GM13977 (cell line): Measurements from ENCODE around the gene NR3C1.

Experiments
- DNase-seq: peaks from one replicate; pipeline ENCODE4 v3.0.0; 2012; ENCODE audit warnings: low spot score
- CTCF ChIP-seq: IDR thresholded peaks from 2 replicates; pipeline ENCODE4 v1.5.1; 2012; ENCODE audit warnings: mild to moderate bottlenecking, control low read depth; ENCODE audit not compliant: insufficient read depth; ENCODE audit errors: extremely low read depth, missing control alignments
- in situ Hi-C: fragments of 300-500 bp; cut with MboI; formaldehyde crosslinking; loops from one replicate; pipeline ENCODE4 v1.12.0; 2022; ENCODE audit warnings: low sequenced_read_pairs, low pct_unique_long_range_greater_than_20kb, mixed read lengths, inconsistent platforms; ENCODE audit not compliant: unreplicated experiment

The NR3C1 gene

GRCh38 chr5:143404416-143405062 lies 1.1 kb upstream of the NR3C1 start:
- in situ Hi-C loops, result loop anchor here (10.0 to 25.0 kb wide), 2 partner anchors 390 to 408 kb away; partner anchors contain the start of gene HMHB1
- DNase-seq, result peak; percentile 68
- TF ChIP-seq CTCF, result no peak

DNA sequence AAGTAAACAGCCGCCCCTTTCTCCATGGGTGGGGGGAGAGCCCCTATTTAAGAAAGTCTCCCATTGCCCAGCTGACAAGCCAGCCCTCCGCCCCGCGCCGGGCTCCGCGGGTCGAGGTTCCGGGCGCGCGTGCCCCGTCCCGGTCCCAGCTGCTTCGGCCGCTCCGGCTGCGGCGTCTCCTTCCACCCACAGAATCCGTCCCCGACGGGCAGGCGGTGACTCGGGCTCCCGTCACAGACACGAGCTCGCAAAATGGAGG lies 223 bp downstream of the NR3C1 start:
- TF ChIP-seq CTCF, result no peak
- in situ Hi-C loops, result loop anchor here (10.0 to 25.0 kb wide), 2 partner anchors 388 to 409 kb away; partner anchors contain the start of gene HMHB1
- no peak for DNase-seq

- TF ChIP-seq CTCF, result peak; percentile 18
- in situ Hi-C loops, result loop anchor here (10.0 to 25.0 kb wide), 2 partner anchors 388 to 410 kb away; partner anchors contain the start of gene HMHB1
- peak; percentile 40 for DNase-seq
These were observed 743 bp downstream of the NR3C1 start for GRCh38 chr5:143402553-143403333.

GRCh38 chr5:143402017-143402552 lies 1.4 kb downstream of the NR3C1 start:
- peak; percentile 22 for DNase-seq
- in situ Hi-C loops, result loop anchor here (10.0 to 25.0 kb wide), 2 partner anchors 387 to 410 kb away; partner anchors contain the start of gene HMHB1
- TF ChIP-seq CTCF, result no peak

DNA sequence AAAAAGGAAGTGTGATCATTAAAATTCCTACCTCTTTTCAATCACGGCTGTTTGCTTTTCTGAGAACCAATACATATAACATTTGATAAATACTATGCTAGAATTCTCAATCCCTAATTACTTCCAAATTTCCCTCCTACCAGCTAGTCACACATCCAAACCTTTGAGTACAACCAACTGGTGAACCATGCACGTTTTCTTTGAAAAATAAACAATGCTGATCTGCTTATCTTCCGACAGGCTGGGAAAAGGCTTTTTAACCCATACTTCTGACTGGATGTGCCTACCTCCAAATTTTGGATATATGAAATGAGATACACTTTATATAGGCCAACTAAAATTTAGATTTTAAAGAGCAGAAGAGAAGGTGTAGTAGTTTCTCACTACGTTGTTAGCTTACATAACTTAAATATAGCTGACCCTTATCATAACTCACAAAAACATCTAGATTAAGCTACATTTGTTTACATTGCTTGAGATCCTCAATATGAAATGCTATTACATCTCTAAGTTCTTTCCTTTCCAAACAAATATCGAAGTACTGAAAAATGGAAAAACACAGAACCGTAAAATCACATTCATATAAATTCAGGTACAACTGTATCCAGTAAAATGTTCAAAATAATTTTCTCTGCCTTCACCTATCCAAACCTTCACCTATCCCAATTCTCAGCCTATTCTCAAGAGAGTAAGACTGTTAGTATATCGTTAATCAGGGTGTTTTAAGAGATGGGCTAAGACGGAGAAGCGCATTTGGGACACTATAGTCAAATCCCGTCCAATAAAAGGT lies 2.1 kb downstream of the NR3C1 start:
- no peak for DNase-seq
- in situ Hi-C loops, result loop anchor here (10.0 to 25.0 kb wide), 2 partner anchors 387 to 411 kb away; partner anchors contain the start of gene HMHB1
- no peak for TF ChIP-seq CTCF

DNA sequence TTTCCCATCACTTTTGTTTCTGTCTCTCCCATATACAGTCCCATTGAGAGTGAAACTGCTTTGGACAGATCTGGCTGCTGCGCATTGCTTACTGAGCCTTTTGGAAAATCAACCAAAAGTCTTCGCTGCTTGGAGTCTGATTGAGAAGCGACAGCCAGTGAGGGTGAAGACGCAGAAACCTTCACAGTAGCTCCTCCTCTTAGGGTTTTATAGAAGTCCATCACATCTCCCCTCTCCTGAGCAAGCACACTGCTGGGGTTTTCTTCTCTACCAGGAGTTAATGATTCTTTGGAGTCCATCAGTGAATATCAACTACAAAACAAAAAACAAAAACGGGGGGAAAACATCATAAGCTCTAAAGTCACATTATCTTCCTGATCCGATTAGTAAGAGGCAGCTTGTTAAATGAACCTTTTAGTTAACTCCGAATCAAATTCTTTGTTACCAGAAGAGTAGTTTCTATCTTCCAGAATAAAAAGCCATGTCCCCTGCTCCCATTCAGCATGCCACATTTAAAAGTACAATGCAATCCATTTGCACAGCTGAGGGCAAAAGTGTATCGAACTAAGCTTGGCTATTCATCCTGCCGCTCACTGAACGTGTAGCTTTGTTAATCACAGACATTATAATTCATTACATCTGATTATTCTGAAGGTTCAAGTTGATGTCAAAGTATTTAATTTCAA lies 2.8 kb downstream of the NR3C1 start:
- in situ Hi-C loops, result loop anchor here (10.0 to 25.0 kb wide), 2 partner anchors 386 to 412 kb away; partner anchors contain the start of gene HMHB1
- no peak for TF ChIP-seq CTCF
- DNase-seq, result peak; percentile 22
